NT2/D1 (cell line): ENCODE results near the gene SEPTIN3.

ENCODE experiments used
- SUZ12 ChIP-seq: IDR thresholded peaks from 2 replicates; pipeline ENCODE4 v1.6.1; 2011; ENCODE audit not compliant: insufficient read length, insufficient read depth; ENCODE audit errors: extremely low read depth
- YY1 ChIP-seq: IDR thresholded peaks from 2 replicates; pipeline ENCODE4 v1.6.1; 2011; ENCODE audit not compliant: insufficient read length, insufficient read depth
- ZNF274 ChIP-seq: IDR thresholded peaks from 2 replicates; pipeline ENCODE4 v1.6.1; 2011; ENCODE audit warnings: mild to moderate bottlenecking, low read depth, low read length

DNA sequence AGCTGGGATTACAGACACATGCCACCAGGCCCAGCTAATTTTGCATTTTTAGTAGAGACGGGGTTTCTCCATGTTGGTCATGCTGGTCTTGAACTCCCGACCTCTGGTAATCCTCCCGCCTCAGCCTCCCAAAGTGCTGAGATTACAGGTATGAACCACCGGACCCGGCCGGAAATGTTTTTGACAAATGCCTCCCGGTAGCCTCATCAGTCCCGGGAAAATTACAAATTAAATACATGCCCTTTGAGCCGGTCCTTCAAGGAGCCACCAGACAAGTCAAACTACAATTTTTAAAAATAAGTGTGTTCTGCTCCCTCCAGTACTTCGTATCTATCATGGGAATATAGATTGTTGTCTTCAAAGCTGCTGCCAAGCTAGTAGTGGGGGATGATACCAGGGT lies 46.9 kb downstream of the SEPTIN3 start:
- TF ChIP-seq YY1 (no peak), ZNF274 (no peak), SUZ12 (no peak)
